BE2C (cell line): ENCODE data around the gene ACE2.

Experiments used
- DNase-seq: peaks from one replicate; pipeline ENCODE4 v3.0.0-alpha.2; 2020
- H3K27me3 ChIP-seq: fragments of 250-450 bp; sonication (Bioruptor Pico); 2 replicates; pipeline ENCODE4 v1.5.1; 2020; ENCODE audit warnings: mild to moderate bottlenecking
- H3K36me3 ChIP-seq: fragments of 250-450 bp; sonication (Bioruptor Pico); 2 replicates; pipeline ENCODE4 v1.5.1; 2020; ENCODE audit warnings: mild to moderate bottlenecking
- H3K4me1 ChIP-seq: fragments of 250-450 bp; sonication (Bioruptor Pico); 2 replicates; pipeline ENCODE4 v1.5.1; 2020
- H3K4me3 ChIP-seq: 2 replicates; pipeline ENCODE4 v1.5.1; 2011; ENCODE audit warnings: low read depth, low read length
- H3K9me3 ChIP-seq: fragments of 250-450 bp; sonication (Bioruptor Pico); 2 replicates; pipeline ENCODE4 v1.5.1; 2020
- TF ChIP-seq, protein P1 (sequence below): IDR thresholded peaks from 2 replicates; pipeline ENCODE4 v1.5.1; 2012; ENCODE audit warnings: mild to moderate bottlenecking, low read depth, low read length

ACE2 gene

DNA sequence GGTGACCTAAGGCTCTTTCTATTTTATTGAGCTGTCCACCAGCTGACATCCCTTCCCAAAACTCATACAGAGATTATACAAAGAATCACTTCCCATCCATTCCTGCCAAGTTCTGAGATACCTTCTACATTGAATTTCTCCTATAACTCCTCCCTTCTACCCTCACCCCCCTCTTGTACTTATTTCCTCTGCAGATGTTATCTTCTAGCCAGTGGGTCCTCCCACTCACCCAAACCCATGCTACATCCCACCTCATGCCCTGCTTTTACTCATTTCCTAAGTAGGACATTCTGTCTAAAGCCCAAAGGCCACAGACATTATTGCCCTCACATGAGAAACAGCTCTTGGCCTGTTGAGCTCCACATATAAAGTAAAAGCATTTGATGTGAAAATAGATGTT is 71.6 kb downstream of the ACE2 start:
- Histone ChIP-seq H3K4me3 (no peak overlapping the region), H3K9me3 (no peaks in the 10 kb centered on the region)
- TF ChIP-seq, protein P1, sequence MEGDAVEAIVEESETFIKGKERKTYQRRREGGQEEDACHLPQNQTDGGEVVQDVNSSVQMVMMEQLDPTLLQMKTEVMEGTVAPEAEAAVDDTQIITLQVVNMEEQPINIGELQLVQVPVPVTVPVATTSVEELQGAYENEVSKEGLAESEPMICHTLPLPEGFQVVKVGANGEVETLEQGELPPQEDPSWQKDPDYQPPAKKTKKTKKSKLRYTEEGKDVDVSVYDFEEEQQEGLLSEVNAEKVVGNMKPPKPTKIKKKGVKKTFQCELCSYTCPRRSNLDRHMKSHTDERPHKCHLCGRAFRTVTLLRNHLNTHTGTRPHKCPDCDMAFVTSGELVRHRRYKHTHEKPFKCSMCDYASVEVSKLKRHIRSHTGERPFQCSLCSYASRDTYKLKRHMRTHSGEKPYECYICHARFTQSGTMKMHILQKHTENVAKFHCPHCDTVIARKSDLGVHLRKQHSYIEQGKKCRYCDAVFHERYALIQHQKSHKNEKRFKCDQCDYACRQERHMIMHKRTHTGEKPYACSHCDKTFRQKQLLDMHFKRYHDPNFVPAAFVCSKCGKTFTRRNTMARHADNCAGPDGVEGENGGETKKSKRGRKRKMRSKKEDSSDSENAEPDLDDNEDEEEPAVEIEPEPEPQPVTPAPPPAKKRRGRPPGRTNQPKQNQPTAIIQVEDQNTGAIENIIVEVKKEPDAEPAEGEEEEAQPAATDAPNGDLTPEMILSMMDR = no peak

DNA sequence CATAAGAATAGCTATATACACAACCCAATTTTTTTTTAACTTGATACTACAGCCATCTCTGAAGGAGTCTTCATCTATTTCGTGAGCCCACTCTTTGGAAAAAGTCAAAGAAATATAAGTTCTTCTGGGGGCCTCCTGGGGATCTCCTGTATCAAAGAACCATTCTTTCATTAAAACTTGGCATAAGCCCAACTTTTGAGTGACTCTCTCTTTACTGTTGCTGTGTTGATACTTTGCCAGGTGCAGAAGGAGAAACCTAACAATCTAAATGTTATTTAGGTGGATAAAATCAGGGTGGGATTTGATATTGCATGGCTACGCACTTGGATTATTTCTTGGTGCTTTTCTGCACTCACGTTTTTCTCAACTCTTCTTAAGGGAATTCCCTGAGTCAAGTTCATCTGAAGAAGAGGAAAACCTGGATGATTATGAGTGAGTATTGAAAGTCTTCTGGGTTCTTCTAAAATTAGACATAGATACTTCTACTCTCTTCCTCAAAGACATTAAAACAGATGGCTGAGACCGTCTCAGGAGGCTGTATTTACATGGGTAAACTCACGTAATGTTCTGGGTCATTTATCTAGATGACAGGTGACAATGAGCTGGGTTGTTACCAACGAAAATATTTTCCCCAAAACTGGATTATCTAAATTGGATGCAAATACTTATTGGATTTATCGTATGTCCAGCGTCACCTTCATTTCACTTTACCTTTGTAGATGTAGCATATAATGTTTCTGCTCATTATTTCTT is 74.9 kb downstream of the ACE2 start:
- no peak overlapping the region for H3K4me3 ChIP-seq
- no peaks in the 10 kb centered on the region for H3K36me3 ChIP-seq
- no peaks in the 10 kb centered on the region for H3K27me3 ChIP-seq
- H3K4me1 ChIP-seq = no peaks in the 10 kb centered on the region
- no peak for DNase-seq
- H3K9me3 ChIP-seq = no peaks in the 10 kb centered on the region
- TF ChIP-seq, protein P1 = no peak

More for the DNA sequence above, 71.6 kb downstream of the ACE2 start:
- no peaks in the 10 kb centered on the region for H3K4me1 ChIP-seq
- no peaks in the 10 kb centered on the region for H3K27me3 ChIP-seq
- no peak for DNase-seq
- no peaks in the 10 kb centered on the region for H3K36me3 ChIP-seq

DNA sequence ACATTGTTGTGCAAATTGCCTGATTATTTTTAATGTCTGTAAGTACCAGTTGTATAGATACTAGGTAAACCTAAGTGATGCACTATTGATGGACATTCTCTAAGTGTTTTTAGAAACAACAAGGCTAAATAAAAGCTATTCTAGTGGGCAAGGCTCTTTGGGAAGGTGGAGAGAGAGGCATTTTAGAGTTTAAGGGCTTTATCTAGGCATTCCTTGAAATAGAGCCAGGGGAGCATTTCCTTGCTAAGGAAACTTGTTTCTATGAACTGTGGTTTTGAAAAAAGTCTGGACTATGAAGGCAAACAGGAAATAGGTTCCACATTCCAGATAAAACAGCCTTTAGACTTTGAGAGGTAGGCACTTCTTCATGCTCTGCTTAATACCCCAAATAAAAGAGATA is 76.3 kb downstream of the ACE2 start:
- Histone ChIP-seq H3K36me3 (no peaks in the 10 kb centered on the region), H3K27me3 (no peaks in the 10 kb centered on the region), H3K9me3 (no peaks in the 10 kb centered on the region), H3K4me3 (no peak overlapping the region), H3K4me1 (no peaks in the 10 kb centered on the region)
- TF ChIP-seq, protein P1 = no peak
- DNase-seq = no peak

- TF ChIP-seq, protein P1 = no peak
- no peaks in the 10 kb centered on the region for H3K27me3 ChIP-seq
These were observed 77.7 kb downstream of the ACE2 start for GRCh38 chrX:15523088-15523487.

DNA sequence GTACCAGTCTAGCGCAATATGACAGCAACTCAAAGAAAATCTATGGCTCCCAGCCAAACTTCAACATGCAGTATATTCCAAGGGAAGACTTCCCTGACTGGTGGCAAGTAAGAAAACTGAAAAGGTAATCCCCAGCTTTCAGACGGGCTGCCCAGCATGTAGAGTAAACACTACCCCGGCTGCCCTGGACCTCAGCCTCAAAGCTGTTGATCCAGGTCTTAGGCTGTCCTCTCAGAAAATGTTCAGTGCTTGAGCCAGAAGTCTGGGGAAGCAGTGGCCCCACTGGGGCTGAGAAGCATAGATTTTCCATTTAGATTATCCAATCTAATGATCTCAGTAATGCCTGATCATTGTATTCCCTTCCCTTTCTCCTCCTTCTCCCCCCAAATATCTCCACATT is 78.3 kb downstream of the ACE2 start:
- TF ChIP-seq, protein P1 = no peak
- Histone ChIP-seq H3K27me3 (no peaks in the 10 kb centered on the region), H3K4me1 (no peaks in the 10 kb centered on the region), H3K9me3 (no peaks in the 10 kb centered on the region), H3K36me3 (no peaks in the 10 kb centered on the region), H3K4me3 (no peak overlapping the region)
- no peak for DNase-seq

More at GRCh38 chrX:15523088-15523487, 77.7 kb downstream of the ACE2 start:
- Histone ChIP-seq H3K36me3 (no peaks in the 10 kb centered on the region), H3K4me3 (no peak overlapping the region), H3K4me1 (no peaks in the 10 kb centered on the region), H3K9me3 (no peaks in the 10 kb centered on the region)
- DNase-seq = no peak

DNA sequence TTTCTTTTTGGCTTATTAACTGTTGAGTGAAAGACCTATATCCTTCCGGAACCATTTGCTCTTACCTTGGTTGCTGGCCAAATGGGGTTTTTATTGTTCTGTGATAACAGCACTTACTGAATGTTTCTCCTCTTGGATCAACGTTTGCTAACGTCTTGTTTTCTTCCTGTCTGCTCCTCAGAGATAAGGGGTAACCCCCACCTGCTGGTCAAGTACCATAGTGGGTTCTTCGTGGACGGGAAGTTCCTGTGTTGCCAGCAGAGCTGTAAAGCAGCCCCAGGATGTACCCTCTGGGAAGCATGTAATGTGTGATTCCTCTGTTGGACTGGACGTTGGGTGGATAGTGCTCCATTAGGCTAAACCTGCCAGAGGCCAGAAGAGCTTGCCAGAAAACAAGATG is 84.8 kb downstream of the ACE2 start:
- H3K27me3 ChIP-seq = no peaks in the 10 kb centered on the region
- H3K9me3 ChIP-seq = no peaks in the 10 kb centered on the region
- TF ChIP-seq, protein P1 = no peak
- H3K4me1 ChIP-seq = no peaks in the 10 kb centered on the region
- H3K4me3 ChIP-seq = no peak overlapping the region
- peak; percentile 16 for DNase-seq
- no peaks in the 10 kb centered on the region for H3K36me3 ChIP-seq
